Measurements from ENCODE around the gene KIAA0753. TPM values are rescaled to one million over a fixed set of nuclear protein-coding genes. Genes with fewer than 3 reads are reported as not detected.

The KIAA0753 gene
- total and polyA plus RNA-seq, 2 of the 13 experiments (the other 11 are each of a cell fraction or from before 2014, with no cell fraction given): 5.2 to 9.1 TPM

Small RNAs within 50 kb of the gene (microRNA-seq; reads per million reads assigned to microRNA genes)
- not detected for gene MIR4520-1
- gene MIR4520-2: not detected

Small RNAs within 50 kb of the gene (small RNA-seq; reads per million reads assigned to genes)
- gene MIR4520-1 (ENCODE audit: insufficient read depth in 2 of 3, insufficient read length in 3 of 3, low read depth in 2 of 3, low replicate concordance in 1 of 3) (0.20 to 0.97 (median 0.65) reads per million in 3 experiments), gene RNA5SP435 (ENCODE audit: insufficient read depth in 2 of 3, insufficient read length in 3 of 3, low read depth in 2 of 3, low replicate concordance in 1 of 3) (0 to 0.33 (median 0) reads per million in 3 experiments)

Other genes with a start within 250 kb of the KIAA0753 start
- gene AIPL1, start 205.6 kb downstream of the KIAA0753 start, total RNA-seq (2016; rRNA removed; fragmentation: Illumina TruSeq; extraction: Trizol): not detected in 2 replicates
- gene AIPL1, start 205.6 kb downstream of the KIAA0753 start, polyA plus RNA-seq (2011; rRNA removed): not detected in 2 replicates
- gene PIMREG, start 196.3 kb downstream of the KIAA0753 start, total RNA-seq (2016; rRNA removed; fragmentation: Illumina TruSeq; extraction: Trizol): 30.3 and 33.8 TPM in 2 replicates
- gene PIMREG, start 196.3 kb downstream of the KIAA0753 start, polyA plus RNA-seq (2011; rRNA removed): 10.9 and 15.6 TPM in 2 replicates
- 0.13 and 0.28 TPM in 2 replicates for gene PITPNM3, start 84.2 kb downstream of the KIAA0753 start, total RNA-seq (2016; rRNA removed; fragmentation: Illumina TruSeq; extraction: Trizol)
- gene PITPNM3, start 84.2 kb downstream of the KIAA0753 start, polyA plus RNA-seq (2011; rRNA removed): 0.29 and 0.33 TPM in 2 replicates
- 266 and 359 TPM in 2 replicates for gene TXNDC17, start 349 bp upstream of the KIAA0753 start, total RNA-seq (2016; rRNA removed; fragmentation: Illumina TruSeq; extraction: Trizol)
- 147 and 188 TPM in 2 replicates for gene TXNDC17, start 349 bp upstream of the KIAA0753 start, polyA plus RNA-seq (2011; rRNA removed)
- 20.9 and 25.0 TPM in 2 replicates for gene MED31, start 10.9 kb upstream of the KIAA0753 start, total RNA-seq (2016; rRNA removed; fragmentation: Illumina TruSeq; extraction: Trizol)
- 14.2 and 19.0 TPM in 2 replicates for gene MED31, start 10.9 kb upstream of the KIAA0753 start, polyA plus RNA-seq (2011; rRNA removed)
- gene C17orf100, start 11.1 kb upstream of the KIAA0753 start, total RNA-seq (2016; rRNA removed; fragmentation: Illumina TruSeq; extraction: Trizol): 3.6 and 4.1 TPM in 2 replicates
- gene C17orf100, start 11.1 kb upstream of the KIAA0753 start, polyA plus RNA-seq (2011; rRNA removed): 8.7 and 10.1 TPM in 2 replicates
- 24.4 and 42.8 TPM in 2 replicates for gene SLC13A5, start 72.7 kb upstream of the KIAA0753 start, total RNA-seq (2016; rRNA removed; fragmentation: Illumina TruSeq; extraction: Trizol)
- gene SLC13A5, start 72.7 kb upstream of the KIAA0753 start, polyA plus RNA-seq (2011; rRNA removed): 310 and 460 TPM in 2 replicates
- 1.7 and 2.4 TPM in 2 replicates for gene XAF1, start 115.3 kb upstream of the KIAA0753 start, total RNA-seq (2016; rRNA removed; fragmentation: Illumina TruSeq; extraction: Trizol)
- 1.2 and 1.6 TPM in 2 replicates for gene XAF1, start 115.3 kb upstream of the KIAA0753 start, polyA plus RNA-seq (2011; rRNA removed)
- gene FBXO39, start 135.5 kb upstream of the KIAA0753 start, total RNA-seq (2016; rRNA removed; fragmentation: Illumina TruSeq; extraction: Trizol): not detected in 2 replicates
- gene FBXO39, start 135.5 kb upstream of the KIAA0753 start, polyA plus RNA-seq (2011; rRNA removed): 0.09 and 0.17 TPM in 2 replicates
- not detected in 2 replicates for gene TEKT1, start 191.0 kb upstream of the KIAA0753 start, total RNA-seq (2016; rRNA removed; fragmentation: Illumina TruSeq; extraction: Trizol)
- gene TEKT1, start 191.0 kb upstream of the KIAA0753 start, polyA plus RNA-seq (2011; rRNA removed): not detected in 2 replicates